Left ventricle myocardium inferior (tissue), 1 donor: ENCODE results near the gene ARF4. TPM values are rescaled to one million over a fixed set of nuclear protein-coding genes. Genes with fewer than 3 reads are reported as not detected.
"Not testable (repeated sequence)": the region's sequence is repeated elsewhere in the genome, so short reads cannot be mapped to it uniquely, and the experiment has no call there.

Experiments used
- DNase-seq: peaks from one replicate; pipeline ENCODE4 v3.0.0-alpha.2; 2020
- H3K27ac ChIP-seq: fragments of 200-600 bp; replicated peaks from 2 replicates; pipeline ENCODE4 v1.8.0; 2021
- H3K27me3 ChIP-seq: fragments of 200-600 bp; 2 replicates; pipeline ENCODE4 v1.8.0; 2021; ENCODE audit warnings: low read depth
- H3K36me3 ChIP-seq: fragments of 200-600 bp; 2 replicates; pipeline ENCODE4 v1.8.0; 2021
- H3K4me1 ChIP-seq: fragments of 200-600 bp; 2 replicates; pipeline ENCODE4 v1.8.0; 2021
- H3K4me3 ChIP-seq: fragments of 200-600 bp; 2 replicates; pipeline ENCODE4 v1.8.0; 2021; ENCODE audit warnings: mild to moderate bottlenecking, moderate library complexity
- H3K9me3 ChIP-seq: fragments of 200-600 bp; replicated peaks from 2 replicates; pipeline ENCODE4 v1.8.0; 2021
- CTCF ChIP-seq: fragments of 200-600 bp; IDR thresholded peaks from 2 replicates; pipeline ENCODE4 v1.8.0; 2021; ENCODE audit warnings: antibody characterized with exemption, mild to moderate bottlenecking, borderline replicate concordance
- intact Hi-C: fragments of 100-400 bp; cut with micrococcal nuclease; formaldehyde crosslinking; loops from one replicate; pipeline ENCODE4 v1.11.0; 2022
- total RNA-seq: library from RNA; stranded (reverse); fragmentation: NEBNext Ultra II Directional; extraction: Animal tissue kit (Norgen Biotek cat#: 25700); gene quantifications from one replicate; pipeline ENCODE4 v1.2.1, GENCODE V29; 2021
- donor health status: DM: no; HTN: yes; CAD: no; lungs with severe emphysema.

Gene ARF4
- total RNA-seq, 1 donor from 2014 or later, result 69.8 TPM

GRCh38 chr3:57624801-57625200, 27.7 kb upstream of the ARF4 start:
- intact Hi-C loops, result no loop called here
- Histone ChIP-seq H3K27ac (no peak overlapping the region), H3K4me3 (no peak overlapping the region), H3K36me3 (peaks cover 79% of the 10 kb centered on the region), H3K27me3 (no peaks in the 10 kb centered on the region), H3K4me1 (no peaks in the 10 kb centered on the region), H3K9me3 (no peaks in the 10 kb centered on the region)
- no peak for TF ChIP-seq CTCF
- no peak for DNase-seq

GRCh38 chr3:57622362-57622761, 25.2 kb upstream of the ARF4 start:
- H3K4me1 ChIP-seq, result no peaks in the 10 kb centered on the region
- H3K36me3 ChIP-seq, result peaks cover 62% of the 10 kb centered on the region
- H3K27me3 ChIP-seq, result no peaks in the 10 kb centered on the region
- H3K4me3 ChIP-seq, result no peak overlapping the region
- H3K9me3 ChIP-seq, result no peaks in the 10 kb centered on the region
- TF ChIP-seq CTCF, result no peak
- DNase-seq, result no peak
- H3K27ac ChIP-seq, result no peak overlapping the region
- intact Hi-C loops, result no loop called here

- Histone ChIP-seq H3K4me1 (no peaks in the 10 kb centered on the region), H3K27ac (no peak overlapping the region), H3K27me3 (no peaks in the 10 kb centered on the region), H3K9me3 (no peaks in the 10 kb centered on the region), H3K36me3 (peaks cover 28% of the 10 kb centered on the region), H3K4me3 (no peak overlapping the region)
- intact Hi-C loops, result no loop called here
- DNase-seq, result no peak
- no peak for TF ChIP-seq CTCF
These were observed 20.6 kb upstream of the ARF4 start for GRCh38 chr3:57617739-57618138.

GRCh38 chr3:57616233-57616632, 19.1 kb upstream of the ARF4 start:
- no peak for TF ChIP-seq CTCF
- Histone ChIP-seq H3K27me3 (no peaks in the 10 kb centered on the region), H3K36me3 (peaks cover 32% of the 10 kb centered on the region), H3K4me1 (no peaks in the 10 kb centered on the region), H3K27ac (no peak overlapping the region), H3K4me3 (no peak overlapping the region), H3K9me3 (peaks cover 8% of the 10 kb centered on the region)
- intact Hi-C loops, result no loop called here
- DNase-seq, result no peak

- H3K27me3 ChIP-seq, H3K4me3 ChIP-seq, H3K27ac ChIP-seq, H3K4me1 ChIP-seq, DNase-seq, intact Hi-C loops: not testable (repeated sequence)
- Histone ChIP-seq H3K36me3 (peaks cover 26% of the 10 kb centered on the region), H3K9me3 (peaks cover 36% of the 10 kb centered on the region)
These were observed 14.7 kb upstream of the ARF4 start for GRCh38 chr3:57611870-57612269.

- Histone ChIP-seq H3K36me3 (peaks cover 32% of the 10 kb centered on the region), H3K27ac (no peak overlapping the region), H3K9me3 (peaks cover 33% of the 10 kb centered on the region), H3K4me1 (no peaks in the 10 kb centered on the region), H3K4me3 (no peak overlapping the region), H3K27me3 (no peaks in the 10 kb centered on the region)
- intact Hi-C loops, result no loop called here
- DNase-seq, result no peak
- no peak for TF ChIP-seq CTCF
These were observed 8.5 kb upstream of the ARF4 start for GRCh38 chr3:57605683-57606082.
